Keratinocyte (primary cell): ENCODE results near the gene FRMD1.

Experiments used
- EZH2 ChIP-seq: IDR thresholded peaks from one replicate; pipeline ENCODE4 v1.6.1; 2012; ENCODE audit warnings: inconsistent platforms, mild to moderate bottlenecking, low read length, moderate library complexity
- TF ChIP-seq, protein P1 (sequence below), 3 experiments: IDR thresholded peaks in 1 of 3; conservative IDR thresholded peaks in 1 of 3; optimal IDR thresholded peaks in 1 of 3; 2 replicates in 2 of 3; 3 replicates in 1 of 3; pipeline versions ENCODE3 to v1.5.1; 2011; ENCODE audit warnings: low read length in 3 of 3, mild to moderate bottlenecking in 3 of 3, moderate library complexity in 2 of 3, control low read depth in 1 of 3, inconsistent platforms in 1 of 3; ENCODE audit not compliant: insufficient read depth in 2 of 3; ENCODE audit errors: extremely low read depth in 1 of 3

DNA sequence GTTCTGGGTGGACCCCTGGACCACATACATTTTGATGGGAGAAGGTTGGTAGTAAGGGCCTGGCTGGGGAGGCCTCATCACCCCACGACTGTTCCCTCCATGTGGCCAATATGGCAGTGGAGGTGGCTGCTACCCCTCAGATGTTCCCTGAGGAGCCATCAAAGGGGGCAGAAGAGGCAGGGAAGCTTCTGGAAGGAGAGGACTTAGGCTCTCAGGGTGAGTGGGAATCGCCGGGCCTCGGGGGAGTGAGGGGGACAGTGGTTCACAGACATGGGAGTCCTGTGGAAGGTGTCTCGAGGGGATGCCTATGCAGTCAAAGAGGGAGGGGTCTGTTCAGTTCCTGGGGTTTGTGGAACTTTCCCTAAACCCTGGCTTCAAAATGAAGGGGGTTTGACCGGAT lies 32.9 kb upstream of the FRMD1 start:
- TF ChIP-seq, protein P1, sequence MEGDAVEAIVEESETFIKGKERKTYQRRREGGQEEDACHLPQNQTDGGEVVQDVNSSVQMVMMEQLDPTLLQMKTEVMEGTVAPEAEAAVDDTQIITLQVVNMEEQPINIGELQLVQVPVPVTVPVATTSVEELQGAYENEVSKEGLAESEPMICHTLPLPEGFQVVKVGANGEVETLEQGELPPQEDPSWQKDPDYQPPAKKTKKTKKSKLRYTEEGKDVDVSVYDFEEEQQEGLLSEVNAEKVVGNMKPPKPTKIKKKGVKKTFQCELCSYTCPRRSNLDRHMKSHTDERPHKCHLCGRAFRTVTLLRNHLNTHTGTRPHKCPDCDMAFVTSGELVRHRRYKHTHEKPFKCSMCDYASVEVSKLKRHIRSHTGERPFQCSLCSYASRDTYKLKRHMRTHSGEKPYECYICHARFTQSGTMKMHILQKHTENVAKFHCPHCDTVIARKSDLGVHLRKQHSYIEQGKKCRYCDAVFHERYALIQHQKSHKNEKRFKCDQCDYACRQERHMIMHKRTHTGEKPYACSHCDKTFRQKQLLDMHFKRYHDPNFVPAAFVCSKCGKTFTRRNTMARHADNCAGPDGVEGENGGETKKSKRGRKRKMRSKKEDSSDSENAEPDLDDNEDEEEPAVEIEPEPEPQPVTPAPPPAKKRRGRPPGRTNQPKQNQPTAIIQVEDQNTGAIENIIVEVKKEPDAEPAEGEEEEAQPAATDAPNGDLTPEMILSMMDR (optimal IDR thresholded peaks at IDR 0.05 in 1 of 3, IDR thresholded peaks at IDR 0.05 in 1 of 3, conservative IDR thresholded peaks at IDR 0.05 in 1 of 3; ENCODE audit: extremely low read depth in 1 of 3, insufficient read depth in 2 of 3, low read length in 3 of 3), result no peak
- TF ChIP-seq EZH2, result no peak
